Measurements from ENCODE around the gene RRAS.

- TF ChIP-seq EZH2 (IDR thresholded peaks at IDR 0.05) (no peak), CTCF (IDR thresholded peaks at IDR 0.05 in 2 of 3, conservative IDR thresholded peaks at IDR 0.05 in 1 of 3; ENCODE audit: borderline replicate concordance in 1 of 3, insufficient read depth in 1 of 3, low read depth in 2 of 3, low read length in 2 of 3) (no peak), POLR2AphosphoS5 (IDR thresholded peaks at IDR 0.05; ENCODE audit: low read depth, low read length) (peak; percentile 63; the same call in 1 of the 2 replicates), POLR2A (IDR thresholded peaks at IDR 0.05; ENCODE audit: borderline replicate concordance, extremely low read depth, insufficient read depth, insufficient read length) (no peak), FOSL1 (IDR thresholded peaks at IDR 0.05; ENCODE audit: low read depth) (no peak), SRF (IDR thresholded peaks at IDR 0.05; ENCODE audit: low read depth) (no peak), RAD21 (IDR thresholded peaks at IDR 0.05; ENCODE audit: low read depth) (no peak), CEBPB (IDR thresholded peaks at IDR 0.05; ENCODE audit: low read depth) (no peak), EZH2phosphoT487 (IDR thresholded peaks at IDR 0.05; ENCODE audit: borderline replicate concordance) (no peak), REST (IDR thresholded peaks at IDR 0.05; ENCODE audit: low read depth) (no peak), CBX3 (IDR thresholded peaks at IDR 0.05; ENCODE audit: low read depth) (no peak), TCF7L2 (IDR thresholded peaks at IDR 0.05; ENCODE audit: borderline replicate concordance, extremely low read depth, insufficient read depth, insufficient read length) (no peak)
Measured at GRCh38 chr19:49590971-49591730, 48.8 kb downstream of the RRAS start, which contains the start of gene PRR12.

Measured in HCT116 (cell line).